ENCODE data around the gene GALNT8. TPM values are rescaled to one million over a fixed set of nuclear protein-coding genes. Genes with fewer than 3 reads are reported as not detected.

Gene GALNT8
- total RNA-seq, 1 donor from 2014 or later = 1.4 TPM

DNA sequence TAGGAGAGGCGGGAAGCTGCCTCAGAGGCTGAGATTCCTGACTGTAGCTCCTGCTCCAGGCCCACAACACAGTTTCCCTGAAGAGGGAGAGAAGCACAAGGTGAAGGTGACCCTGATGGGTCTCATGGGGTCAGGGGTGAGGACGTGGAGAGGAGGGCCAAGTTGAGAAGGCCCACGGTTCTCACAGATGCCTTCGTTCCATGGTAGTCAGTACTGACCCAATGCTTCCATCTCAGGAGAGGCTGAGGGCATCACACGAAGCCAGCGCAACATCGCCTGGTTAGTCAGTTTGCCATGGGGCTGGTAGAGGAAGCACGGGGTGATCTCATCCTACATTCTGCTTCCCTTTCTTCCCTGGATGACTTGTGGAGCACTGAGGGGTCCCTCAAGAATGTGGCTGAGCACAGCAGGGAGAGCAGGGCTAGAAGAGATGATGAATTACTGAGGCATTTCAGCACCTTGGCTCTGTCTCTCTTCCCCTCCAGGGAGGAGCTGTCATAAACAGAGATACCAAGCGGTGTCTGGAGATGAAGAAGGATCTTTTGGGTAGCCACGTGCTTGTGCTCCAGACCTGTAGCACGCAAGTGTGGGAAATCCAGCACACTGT, 51.9 kb downstream of the GALNT8 start:
- no peak for DNase-seq (ENCODE audit: low spot score)
- H3K36me3 Mint-ChIP-seq (ENCODE audit: low read depth) = no peaks in the 10 kb centered on the region
- H3K9me3 Mint-ChIP-seq (ENCODE audit: low read depth) = no peaks in the 10 kb centered on the region
- H3K4me1 Mint-ChIP-seq (ENCODE audit: low read depth) = peaks cover 3% of the 10 kb centered on the region
- H3K4me3 Mint-ChIP-seq (ENCODE audit: unreplicated experiment) = no peak overlapping the region
- TF ChIP-seq, protein P1, sequence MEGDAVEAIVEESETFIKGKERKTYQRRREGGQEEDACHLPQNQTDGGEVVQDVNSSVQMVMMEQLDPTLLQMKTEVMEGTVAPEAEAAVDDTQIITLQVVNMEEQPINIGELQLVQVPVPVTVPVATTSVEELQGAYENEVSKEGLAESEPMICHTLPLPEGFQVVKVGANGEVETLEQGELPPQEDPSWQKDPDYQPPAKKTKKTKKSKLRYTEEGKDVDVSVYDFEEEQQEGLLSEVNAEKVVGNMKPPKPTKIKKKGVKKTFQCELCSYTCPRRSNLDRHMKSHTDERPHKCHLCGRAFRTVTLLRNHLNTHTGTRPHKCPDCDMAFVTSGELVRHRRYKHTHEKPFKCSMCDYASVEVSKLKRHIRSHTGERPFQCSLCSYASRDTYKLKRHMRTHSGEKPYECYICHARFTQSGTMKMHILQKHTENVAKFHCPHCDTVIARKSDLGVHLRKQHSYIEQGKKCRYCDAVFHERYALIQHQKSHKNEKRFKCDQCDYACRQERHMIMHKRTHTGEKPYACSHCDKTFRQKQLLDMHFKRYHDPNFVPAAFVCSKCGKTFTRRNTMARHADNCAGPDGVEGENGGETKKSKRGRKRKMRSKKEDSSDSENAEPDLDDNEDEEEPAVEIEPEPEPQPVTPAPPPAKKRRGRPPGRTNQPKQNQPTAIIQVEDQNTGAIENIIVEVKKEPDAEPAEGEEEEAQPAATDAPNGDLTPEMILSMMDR (IDR thresholded peaks at IDR 0.05) = no peak
- no peak overlapping the region for H3K27ac Mint-ChIP-seq (ENCODE audit: unreplicated experiment)
- peaks cover 6% of the 10 kb centered on the region for H3K27me3 Mint-ChIP-seq (ENCODE audit: low read depth)

DNA sequence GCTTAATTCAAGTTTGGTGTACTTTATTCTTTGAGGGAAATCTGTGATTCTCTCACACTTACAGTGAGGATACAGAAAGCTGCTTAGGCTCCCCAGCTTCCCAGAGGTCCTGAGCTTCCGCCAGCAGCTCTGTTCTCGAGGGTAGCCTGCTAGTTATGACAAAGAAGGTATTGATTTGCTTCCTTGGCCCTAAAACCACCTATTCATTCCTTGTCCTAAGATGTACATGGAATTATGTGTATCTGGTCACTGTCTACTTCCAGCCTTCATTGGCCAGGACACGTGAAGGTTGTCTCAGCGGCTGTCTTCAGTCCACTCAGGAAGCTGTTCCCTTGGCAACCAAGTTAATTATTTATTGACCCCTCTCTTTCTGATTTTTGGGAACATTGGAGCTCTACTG, 55.7 kb downstream of the GALNT8 start:
- no peaks in the 10 kb centered on the region for H3K9me3 Mint-ChIP-seq (ENCODE audit: low read depth)
- H3K4me3 Mint-ChIP-seq (ENCODE audit: unreplicated experiment) = no peak overlapping the region
- H3K27me3 Mint-ChIP-seq (ENCODE audit: low read depth) = peaks cover 4% of the 10 kb centered on the region
- peaks cover 3% of the 10 kb centered on the region for H3K4me1 Mint-ChIP-seq (ENCODE audit: low read depth)
- no peak for DNase-seq (ENCODE audit: low spot score)
- TF ChIP-seq, protein P1 (IDR thresholded peaks at IDR 0.05) = no peak
- no peaks in the 10 kb centered on the region for H3K36me3 Mint-ChIP-seq (ENCODE audit: low read depth)
- no peak overlapping the region for H3K27ac Mint-ChIP-seq (ENCODE audit: unreplicated experiment)

- peaks cover 10% of the 10 kb centered on the region for H3K27me3 Mint-ChIP-seq (ENCODE audit: low read depth)
- TF ChIP-seq, protein P1 (IDR thresholded peaks at IDR 0.05) = no peak
- peaks cover 4% of the 10 kb centered on the region for H3K4me1 Mint-ChIP-seq (ENCODE audit: low read depth)
- DNase-seq (ENCODE audit: low spot score) = no peak
- no peak overlapping the region for H3K4me3 Mint-ChIP-seq (ENCODE audit: unreplicated experiment)
- H3K36me3 Mint-ChIP-seq (ENCODE audit: low read depth) = no peaks in the 10 kb centered on the region
- no peak overlapping the region for H3K27ac Mint-ChIP-seq (ENCODE audit: unreplicated experiment)
- H3K9me3 Mint-ChIP-seq (ENCODE audit: low read depth) = peaks cover 9% of the 10 kb centered on the region
These were observed 59.5 kb downstream of the GALNT8 start for GRCh38 chr12:4779749-4780148.

DNA sequence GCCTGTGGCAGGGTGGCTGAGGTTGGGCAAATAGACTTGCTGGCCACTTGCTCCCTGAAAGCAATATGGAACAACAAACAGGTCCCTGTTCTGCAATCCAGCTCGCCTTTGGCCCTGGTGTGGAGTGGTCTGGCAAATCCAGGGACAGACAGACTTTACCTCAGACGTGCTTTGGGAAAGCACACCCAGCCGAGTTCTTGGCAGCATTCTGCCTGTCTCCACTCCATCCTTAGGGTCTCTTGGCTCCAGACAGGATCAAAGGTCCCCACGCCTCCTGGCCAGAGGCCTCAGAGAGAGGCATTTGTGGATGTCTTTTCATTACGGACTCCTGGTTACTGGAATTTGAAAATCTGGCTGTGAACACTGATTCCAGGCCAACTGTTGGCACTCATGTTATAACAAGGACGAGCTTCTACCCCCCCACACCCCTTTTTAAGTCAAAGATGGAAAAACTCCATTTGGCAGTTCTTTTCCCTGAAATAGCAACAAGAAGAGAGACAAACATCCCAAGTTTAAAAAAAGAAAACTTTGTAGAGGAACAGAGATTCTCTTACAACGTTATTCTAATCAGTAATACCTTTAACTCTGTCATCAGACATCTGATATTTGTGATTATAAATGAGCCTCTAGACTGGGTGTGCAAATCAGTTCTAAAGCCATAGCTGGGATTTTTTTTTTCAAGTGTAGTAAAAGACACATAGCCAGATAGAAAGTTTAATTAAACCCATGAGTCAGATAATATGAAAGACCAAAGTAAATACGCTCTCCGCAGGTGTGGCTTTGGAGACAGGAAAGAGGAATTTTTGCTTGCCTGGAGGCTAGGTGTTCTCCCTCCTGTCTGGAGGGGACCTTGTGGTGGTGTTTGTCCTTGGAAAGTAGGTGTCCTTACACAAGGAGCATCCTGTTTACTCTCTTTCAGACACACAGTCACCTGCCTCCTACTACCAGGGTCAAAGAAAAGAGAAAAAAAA, 60.7 kb downstream of the GALNT8 start:
- Mint-ChIP-seq H3K9me3 (ENCODE audit: low read depth) (peaks cover 10% of the 10 kb centered on the region), H3K36me3 (ENCODE audit: low read depth) (no peaks in the 10 kb centered on the region), H3K4me1 (ENCODE audit: low read depth) (peaks cover 4% of the 10 kb centered on the region), H3K4me3 (ENCODE audit: unreplicated experiment) (no peak overlapping the region), H3K27me3 (ENCODE audit: low read depth) (peaks cover 10% of the 10 kb centered on the region), H3K27ac (ENCODE audit: unreplicated experiment) (no peak overlapping the region)
- TF ChIP-seq, protein P1 (IDR thresholded peaks at IDR 0.05) = no peak
- DNase-seq (ENCODE audit: low spot score) = no peak

DNA sequence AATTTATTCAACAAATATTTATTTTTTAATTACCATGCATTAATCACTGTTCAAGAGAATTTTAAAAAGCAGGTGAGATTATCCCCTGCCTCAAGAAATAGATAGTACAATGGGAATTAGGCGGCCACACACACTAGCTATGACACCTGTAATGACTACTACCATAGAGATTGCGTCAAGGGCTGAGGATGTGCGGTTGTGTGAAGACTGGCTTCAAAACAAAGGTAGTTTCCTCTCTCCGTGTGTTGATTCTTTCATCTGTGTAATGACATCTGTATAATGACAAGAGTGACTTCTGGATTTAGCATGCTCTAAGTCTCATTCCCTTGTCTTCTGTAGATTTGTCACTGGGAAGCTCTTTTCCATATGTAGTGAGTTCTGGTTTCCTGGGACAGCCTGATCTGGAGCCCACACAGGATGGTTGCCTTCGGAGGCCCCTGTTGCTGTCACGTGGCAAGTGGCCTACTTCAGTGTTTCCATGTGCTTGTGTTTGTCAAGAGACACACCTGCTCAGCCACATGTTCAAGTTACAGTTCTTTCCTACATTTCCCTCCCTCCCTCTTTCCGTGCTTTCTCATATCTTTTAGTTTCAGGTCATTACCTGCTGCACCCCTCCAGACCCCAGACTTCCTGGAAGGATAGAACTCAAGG, 64.3 kb downstream of the GALNT8 start:
- DNase-seq (ENCODE audit: low spot score) = no peak
- no peaks in the 10 kb centered on the region for H3K36me3 Mint-ChIP-seq (ENCODE audit: low read depth)
- TF ChIP-seq, protein P1 (IDR thresholded peaks at IDR 0.05) = no peak

More for the DNA sequence above, 64.3 kb downstream of the GALNT8 start:
- Mint-ChIP-seq H3K27ac (ENCODE audit: unreplicated experiment) (no peak overlapping the region), H3K9me3 (ENCODE audit: low read depth) (peaks cover 10% of the 10 kb centered on the region), H3K4me1 (ENCODE audit: low read depth) (peaks cover 4% of the 10 kb centered on the region), H3K4me3 (ENCODE audit: unreplicated experiment) (no peak overlapping the region), H3K27me3 (ENCODE audit: low read depth) (peaks cover 10% of the 10 kb centered on the region)

Measured in chondrocyte (in vitro differentiated cells).